SK-N-SH (cell line): ENCODE results near the gene KCNJ8. TPM values are rescaled to one million over a fixed set of nuclear protein-coding genes. Genes with fewer than 3 reads are reported as not detected.

Source experiments
- CTCF ChIA-PET: fragments of 300-600, 350-600 bp; formaldehyde crosslinking; extraction: SDS; loops from one replicate; lab custom pipeline; 2021; lab: Yijun Ruan, JAX
- POLR2A ChIA-PET: fragments of 350-600 bp; sonication (Branson Sonifier 250); formaldehyde crosslinking; extraction: SDS; loops from one replicate; lab custom pipeline; 2020; ENCODE audit warnings: antibody characterized with exemption, inconsistent platforms; lab: Yijun Ruan, JAX
- DNase-seq: peaks from one replicate; pipeline ENCODE4 v3.0.0; 2012
- H2AFZ ChIP-seq: fragments of 200-600 bp; sonication (generic); 2 replicates; pipeline ENCODE4 v1.8.1; 2016; ENCODE audit warnings: antibody characterized with exemption, mild to moderate bottlenecking, low read depth
- H3F3A ChIP-seq: fragments of 200-600 bp; sonication (generic); replicated peaks from 2 replicates; pipeline ENCODE3; 2016; ENCODE audit warnings: antibody characterized with exemption, mild to moderate bottlenecking; ENCODE audit not compliant: insufficient read depth
- H3K27ac ChIP-seq, 2 experiments: fragments of 200-500 bp in 1 of 2; fragments of 200-600 bp in 1 of 2; sonication (Bioruptor generic) in 1 of 2; sonication (generic), shearing (Covaris generic) in 1 of 2; 2 replicates each; pipeline versions ENCODE4 v1.5.1 to v1.6.1; 2014 to 2016; ENCODE audit warnings: low read depth in 2 of 2, inconsistent platforms in 1 of 2, low read length in 1 of 2, mild to moderate bottlenecking in 1 of 2, mixed read lengths in 1 of 2
- H3K27me3 ChIP-seq: fragments of 200-600 bp; sonication (generic), shearing (Covaris generic); 2 replicates; pipeline ENCODE4 v1.6.1; 2016; ENCODE audit warnings: mixed run types; ENCODE audit not compliant: insufficient read depth
- H3K36me3 ChIP-seq, 2 experiments: fragments of 200-500 bp in 1 of 2; fragments of 200-600 bp in 1 of 2; sonication (Bioruptor generic) in 1 of 2; sonication (generic) in 1 of 2; replicated peaks in 1 of 2; 2 replicates each; pipeline versions ENCODE3 to v1.5.1; 2014 to 2016; ENCODE audit warnings: low read length in 1 of 2, mild to moderate bottlenecking in 1 of 2; ENCODE audit not compliant: insufficient read depth in 2 of 2, control insufficient read depth in 1 of 2
- H3K4me1 ChIP-seq, 2 experiments: fragments of 200-500 bp in 1 of 2; fragments of 200-600 bp in 1 of 2; sonication (Bioruptor generic) in 1 of 2; sonication (generic), shearing (Covaris generic) in 1 of 2; 2 replicates each; pipeline versions ENCODE4 v1.5.1 to v1.6.1; 2014 to 2016; ENCODE audit warnings: low read depth in 1 of 2, low read length in 1 of 2, mixed run types in 1 of 2; ENCODE audit not compliant: insufficient read depth in 2 of 2, control insufficient read depth in 1 of 2
- H3K4me2 ChIP-seq: fragments of 200-600 bp; sonication (generic), shearing (Covaris generic); 2 replicates; pipeline ENCODE4 v1.6.1; 2017; ENCODE audit warnings: mixed run types
- H3K4me3 ChIP-seq, 2 experiments: fragments of 200-500 bp in 1 of 2; fragments of 200-600 bp in 1 of 2; sonication (Bioruptor generic) in 1 of 2; sonication (generic), shearing (Covaris generic) in 1 of 2; 2 replicates each; pipeline versions ENCODE4 v1.5.1 to v1.8.1; 2014 to 2016; ENCODE audit warnings: low read depth in 2 of 2, inconsistent platforms in 1 of 2, low read length in 1 of 2, mild to moderate bottlenecking in 1 of 2, mixed read lengths in 1 of 2, moderate library complexity in 1 of 2
- H3K79me2 ChIP-seq: fragments of 200-600 bp; sonication (generic); 2 replicates; pipeline ENCODE4 v1.8.1; 2017; ENCODE audit warnings: mild to moderate bottlenecking; ENCODE audit not compliant: insufficient read depth
- H3K9ac ChIP-seq: fragments of 200-600 bp; sonication (generic); 2 replicates; pipeline ENCODE4 v1.6.1; 2017; ENCODE audit warnings: mixed run types
- H3K9me2 ChIP-seq: fragments of 200-600 bp; sonication (generic); 2 replicates; pipeline ENCODE4 v1.6.1; 2017; ENCODE audit warnings: mixed run types
- H3K9me3 ChIP-seq: fragments of 200-600 bp; sonication (generic); 2 replicates; pipeline ENCODE4 v1.6.1; 2017; ENCODE audit warnings: mixed run types, mild to moderate bottlenecking, moderate library complexity
- H4K20me1 ChIP-seq: fragments of 200-600 bp; sonication (generic); 2 replicates; pipeline ENCODE4 v1.6.1; 2017; ENCODE audit warnings: mild to moderate bottlenecking, mixed run types; ENCODE audit not compliant: insufficient read depth
- CTCF ChIP-seq: fragments of 200-600 bp; sonication (generic); IDR thresholded peaks from 2 replicates; pipeline ENCODE4 v1.6.1; 2017; ENCODE audit warnings: antibody characterized with exemption, mild to moderate bottlenecking, moderate library complexity
- ELF1 ChIP-seq: IDR thresholded peaks from 2 replicates; pipeline ENCODE4 v1.4.0; 2012
- EP300 ChIP-seq, 2 experiments: IDR thresholded peaks; 2 replicates each; pipeline versions ENCODE4 v1.4.0 to v1.6.1; 2012; ENCODE audit warnings: borderline replicate concordance in 1 of 2, low read depth in 1 of 2, low read length in 1 of 2
- EZH2phosphoT487 ChIP-seq: fragments of 200-600 bp; sonication (generic); IDR thresholded peaks from 2 replicates; pipeline ENCODE4 v1.6.1; 2017; ENCODE audit warnings: low read depth, mixed run types, mild to moderate bottlenecking, antibody characterized with exemption, moderate library complexity, borderline replicate concordance
- FOSL2 ChIP-seq: IDR thresholded peaks from 2 replicates; pipeline ENCODE4 v1.4.0; 2012; ENCODE audit warnings: low read depth, mild to moderate bottlenecking, moderate library complexity, borderline replicate concordance
- FOXJ3 ChIP-seq: sonication (generic); formaldehyde crosslinking; IDR thresholded peaks from 2 replicates; pipeline ENCODE4 v1.5.1; 2020; ENCODE audit warnings: mild to moderate bottlenecking, missing genetic modification reagents
- FOXM1 ChIP-seq: IDR thresholded peaks from 2 replicates; pipeline ENCODE4 v1.4.0; 2012; ENCODE audit warnings: low read depth, mild to moderate bottlenecking
- GABPA ChIP-seq: IDR thresholded peaks from 2 replicates; pipeline ENCODE4 v1.4.0; 2012; ENCODE audit warnings: low read depth, mild to moderate bottlenecking
- MEF2A ChIP-seq: IDR thresholded peaks from 2 replicates; pipeline ENCODE4 v1.4.0; 2012; ENCODE audit warnings: low read depth, borderline replicate concordance
- MXI1 ChIP-seq: IDR thresholded peaks from 2 replicates; pipeline ENCODE4 v1.6.1; 2012; ENCODE audit warnings: mild to moderate bottlenecking, low read depth, low read length, improper control_type of control experiment
- NRF1 ChIP-seq: IDR thresholded peaks from 2 replicates; pipeline ENCODE4 v1.6.1; 2012; ENCODE audit warnings: low read depth, mild to moderate bottlenecking, low read length
- POLR2AphosphoS5 ChIP-seq: IDR thresholded peaks from 2 replicates; pipeline ENCODE4 v1.6.1; 2012; ENCODE audit warnings: low read depth, low read length
- RAD21 ChIP-seq: IDR thresholded peaks from 2 replicates; pipeline ENCODE4 v1.6.1; 2012; ENCODE audit warnings: mild to moderate bottlenecking, low read length
- RCOR1 ChIP-seq: fragments of 150-350 bp; IDR thresholded peaks from 2 replicates; pipeline ENCODE4 v1.6.1; 2017; ENCODE audit warnings: antibody characterized with exemption, low read length
- RFX5 ChIP-seq: IDR thresholded peaks from 2 replicates; pipeline ENCODE4 v1.6.1; 2012; ENCODE audit warnings: mild to moderate bottlenecking, improper control_type of control experiment, low read length
- RXRA ChIP-seq: IDR thresholded peaks from 2 replicates; pipeline ENCODE4 v1.4.0; 2012; ENCODE audit warnings: low read depth, mild to moderate bottlenecking, borderline replicate concordance
- SIN3A ChIP-seq: IDR thresholded peaks from 2 replicates; pipeline ENCODE4 v1.6.1; 2012; ENCODE audit warnings: low read depth, mild to moderate bottlenecking, low read length, moderate library complexity, borderline replicate concordance
- SMC3 ChIP-seq: IDR thresholded peaks from 2 replicates; pipeline ENCODE4 v1.6.1; 2012; ENCODE audit warnings: low read depth, low read length, improper control_type of control experiment
- TCF12 ChIP-seq: IDR thresholded peaks from 2 replicates; pipeline ENCODE4 v1.4.0; 2012
- YY1 ChIP-seq: IDR thresholded peaks from 2 replicates; pipeline ENCODE4 v1.4.0; 2012; ENCODE audit warnings: low read depth, mild to moderate bottlenecking
- WGBS: methylation state at CpG from one replicate; pipeline ENCODE4 v1.1.6; 2017; ENCODE audit warnings: low lambda C conversion rate; 5-methylcytosine and 5-hydroxymethylcytosine counted together
- polyA plus RNA-seq, 3 experiments: library from polyadenylated mRNA; depleted of rRNA; stranded (reverse); fragments of >200 nt; gene quantifications; 2 replicates each; pipeline ENCODE4 v1.2.3, GENCODE V29; 2012
- TF ChIP-seq, protein P1 (sequence below): IDR thresholded peaks from 2 replicates; pipeline ENCODE4 v1.6.1; 2012; ENCODE audit warnings: mild to moderate bottlenecking, low read depth, low read length, moderate library complexity
- TF ChIP-seq, protein P2 (sequence below): IDR thresholded peaks from 2 replicates; pipeline ENCODE4 v1.4.0; 2012; ENCODE audit warnings: low read depth
- TF ChIP-seq, protein P3 (sequence below): fragments of 150-350 bp; IDR thresholded peaks from 2 replicates; pipeline ENCODE4 v1.6.1; 2016; ENCODE audit warnings: mild to moderate bottlenecking, low read depth, low read length
- TF ChIP-seq, protein P4 (sequence below): IDR thresholded peaks from 2 replicates; pipeline ENCODE4 v1.4.0; 2012; ENCODE audit warnings: low read depth, borderline replicate concordance
- TF ChIP-seq, protein P5 (sequence below): fragments of 150-350 bp; IDR thresholded peaks from 2 replicates; pipeline ENCODE4 v1.6.1; 2017; ENCODE audit warnings: antibody characterized with exemption, low read length, low read depth, borderline replicate concordance

Gene KCNJ8
- polyA plus RNA-seq, 1 of the 3 experiments (the other 2 are of a cell fraction): 0.15 TPM

GRCh38 chr12:21764950-21765349 is 9.6 kb downstream of the KCNJ8 start:
- H3K4me1 ChIP-seq: peaks cover 0 to 12% of the 10 kb centered on the region in 2 experiments; a peak in 2 of 4 replicates
- H3K27ac ChIP-seq: peak overlapping the region in 1 of 2 experiments; percentile 82; a peak in 2 of 4 replicates
- no peak overlapping the region for H3K4me2 ChIP-seq
- no peaks in the 10 kb centered on the region for H3K27me3 ChIP-seq
- no peaks in the 10 kb centered on the region for H3K9me2 ChIP-seq
- no peaks in the 10 kb centered on the region for H4K20me1 ChIP-seq
- H3K36me3 ChIP-seq: no peaks in the 10 kb centered on the region
- no peaks in the 10 kb centered on the region for H3K79me2 ChIP-seq
- no peak overlapping the region for H3K4me3 ChIP-seq
- ChIA-PET POLR2A (no interaction called here), CTCF (interaction anchor here (0.8 to 1.9 kb wide), 6 partner anchors 8 to 225 kb away, joined by 3 to 4 read pairs (median 4); no protein-coding TSS in a partner anchor)
- no peaks in the 10 kb centered on the region for H3K9me3 ChIP-seq
- WGBS: 26% methylated on average over 4 of the region's 4 CpGs
- H3F3A ChIP-seq: no peaks in the 10 kb centered on the region
- peak; percentile 41 for DNase-seq
- H3K9ac ChIP-seq: no peak overlapping the region
- H2AFZ ChIP-seq: no peak overlapping the region
- TF ChIP-seq EP300 (IDR thresholded peaks at IDR 0.05; ENCODE audit: borderline replicate concordance in 1 of 2, low read depth in 1 of 2, low read length in 1 of 2): peak in 1 of 2 experiments; percentile 44; a peak in 1 of 4 replicates
- no peak for TF ChIP-seq ELF1
- TF ChIP-seq CTCF: no peak
- peak; percentile 9; the same call in 1 of the 2 replicates for TF ChIP-seq RAD21
- TF ChIP-seq, protein P1, sequence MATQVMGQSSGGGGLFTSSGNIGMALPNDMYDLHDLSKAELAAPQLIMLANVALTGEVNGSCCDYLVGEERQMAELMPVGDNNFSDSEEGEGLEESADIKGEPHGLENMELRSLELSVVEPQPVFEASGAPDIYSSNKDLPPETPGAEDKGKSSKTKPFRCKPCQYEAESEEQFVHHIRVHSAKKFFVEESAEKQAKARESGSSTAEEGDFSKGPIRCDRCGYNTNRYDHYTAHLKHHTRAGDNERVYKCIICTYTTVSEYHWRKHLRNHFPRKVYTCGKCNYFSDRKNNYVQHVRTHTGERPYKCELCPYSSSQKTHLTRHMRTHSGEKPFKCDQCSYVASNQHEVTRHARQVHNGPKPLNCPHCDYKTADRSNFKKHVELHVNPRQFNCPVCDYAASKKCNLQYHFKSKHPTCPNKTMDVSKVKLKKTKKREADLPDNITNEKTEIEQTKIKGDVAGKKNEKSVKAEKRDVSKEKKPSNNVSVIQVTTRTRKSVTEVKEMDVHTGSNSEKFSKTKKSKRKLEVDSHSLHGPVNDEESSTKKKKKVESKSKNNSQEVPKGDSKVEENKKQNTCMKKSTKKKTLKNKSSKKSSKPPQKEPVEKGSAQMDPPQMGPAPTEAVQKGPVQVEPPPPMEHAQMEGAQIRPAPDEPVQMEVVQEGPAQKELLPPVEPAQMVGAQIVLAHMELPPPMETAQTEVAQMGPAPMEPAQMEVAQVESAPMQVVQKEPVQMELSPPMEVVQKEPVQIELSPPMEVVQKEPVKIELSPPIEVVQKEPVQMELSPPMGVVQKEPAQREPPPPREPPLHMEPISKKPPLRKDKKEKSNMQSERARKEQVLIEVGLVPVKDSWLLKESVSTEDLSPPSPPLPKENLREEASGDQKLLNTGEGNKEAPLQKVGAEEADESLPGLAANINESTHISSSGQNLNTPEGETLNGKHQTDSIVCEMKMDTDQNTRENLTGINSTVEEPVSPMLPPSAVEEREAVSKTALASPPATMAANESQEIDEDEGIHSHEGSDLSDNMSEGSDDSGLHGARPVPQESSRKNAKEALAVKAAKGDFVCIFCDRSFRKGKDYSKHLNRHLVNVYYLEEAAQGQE: no peak
- no peak for TF ChIP-seq FOSL2
- no peak for TF ChIP-seq YY1
- 0 out of 2 replicates have a peak, but pooled peaks have one; percentile 41 for TF ChIP-seq FOXJ3 (CRISPR knock-in tag)
- no peak for TF ChIP-seq NRF1
- no peak for TF ChIP-seq FOXM1
- no peak for TF ChIP-seq RXRA
- TF ChIP-seq EZH2phosphoT487: no peak
- no peak for TF ChIP-seq MEF2A
- TF ChIP-seq POLR2AphosphoS5: no peak
- peak; percentile 31; the same call in 1 of the 2 replicates for TF ChIP-seq RCOR1
- TF ChIP-seq, protein P2, sequence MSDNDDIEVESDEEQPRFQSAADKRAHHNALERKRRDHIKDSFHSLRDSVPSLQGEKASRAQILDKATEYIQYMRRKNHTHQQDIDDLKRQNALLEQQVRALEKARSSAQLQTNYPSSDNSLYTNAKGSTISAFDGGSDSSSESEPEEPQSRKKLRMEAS: no peak
- TF ChIP-seq TCF12: no peak
- no peak for TF ChIP-seq GABPA
- no peak for TF ChIP-seq RFX5
- no peak for TF ChIP-seq MXI1
- no peak for TF ChIP-seq SIN3A
- TF ChIP-seq, protein P3, sequence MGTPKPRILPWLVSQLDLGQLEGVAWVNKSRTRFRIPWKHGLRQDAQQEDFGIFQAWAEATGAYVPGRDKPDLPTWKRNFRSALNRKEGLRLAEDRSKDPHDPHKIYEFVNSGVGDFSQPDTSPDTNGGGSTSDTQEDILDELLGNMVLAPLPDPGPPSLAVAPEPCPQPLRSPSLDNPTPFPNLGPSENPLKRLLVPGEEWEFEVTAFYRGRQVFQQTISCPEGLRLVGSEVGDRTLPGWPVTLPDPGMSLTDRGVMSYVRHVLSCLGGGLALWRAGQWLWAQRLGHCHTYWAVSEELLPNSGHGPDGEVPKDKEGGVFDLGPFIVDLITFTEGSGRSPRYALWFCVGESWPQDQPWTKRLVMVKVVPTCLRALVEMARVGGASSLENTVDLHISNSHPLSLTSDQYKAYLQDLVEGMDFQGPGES: no peak
- TF ChIP-seq, protein P4, sequence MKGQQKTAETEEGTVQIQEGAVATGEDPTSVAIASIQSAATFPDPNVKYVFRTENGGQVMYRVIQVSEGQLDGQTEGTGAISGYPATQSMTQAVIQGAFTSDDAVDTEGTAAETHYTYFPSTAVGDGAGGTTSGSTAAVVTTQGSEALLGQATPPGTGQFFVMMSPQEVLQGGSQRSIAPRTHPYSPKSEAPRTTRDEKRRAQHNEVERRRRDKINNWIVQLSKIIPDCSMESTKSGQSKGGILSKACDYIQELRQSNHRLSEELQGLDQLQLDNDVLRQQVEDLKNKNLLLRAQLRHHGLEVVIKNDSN: no peak
- no peak for TF ChIP-seq SMC3
- TF ChIP-seq, protein P5, sequence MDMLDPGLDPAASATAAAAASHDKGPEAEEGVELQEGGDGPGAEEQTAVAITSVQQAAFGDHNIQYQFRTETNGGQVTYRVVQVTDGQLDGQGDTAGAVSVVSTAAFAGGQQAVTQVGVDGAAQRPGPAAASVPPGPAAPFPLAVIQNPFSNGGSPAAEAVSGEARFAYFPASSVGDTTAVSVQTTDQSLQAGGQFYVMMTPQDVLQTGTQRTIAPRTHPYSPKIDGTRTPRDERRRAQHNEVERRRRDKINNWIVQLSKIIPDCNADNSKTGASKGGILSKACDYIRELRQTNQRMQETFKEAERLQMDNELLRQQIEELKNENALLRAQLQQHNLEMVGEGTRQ: no peak
